ENCODE data around the gene RAPGEF5.

RAPGEF5 gene

GRCh38 chr7:22302193-22302592 lies 54.8 kb downstream of the RAPGEF5 start:
- H2AFZ ChIP-seq: no peak overlapping the region
- H3K27ac ChIP-seq: no peak overlapping the region
- H3K4me3 ChIP-seq (ENCODE audit: low read depth, low read length): no peak overlapping the region
- H3K36me3 ChIP-seq (ENCODE audit: control insufficient read depth, insufficient read depth, low read length): no peaks in the 10 kb centered on the region
- H3K9me3 ChIP-seq (ENCODE audit: control insufficient read depth, low read length): no peaks in the 10 kb centered on the region
- no peaks in the 10 kb centered on the region for H3K4me1 ChIP-seq
- no peaks in the 10 kb centered on the region for H3K27me3 ChIP-seq (ENCODE audit: control insufficient read depth, insufficient read depth, low read length)
- no peak overlapping the region for H3K4me2 ChIP-seq (ENCODE audit: low read length)
- H3K79me2 ChIP-seq: peaks cover 3% of the 10 kb centered on the region
- no peak overlapping the region for H3K9ac ChIP-seq
- no peak for TF ChIP-seq CTCF (IDR thresholded peaks at IDR 0.05)

DNA sequence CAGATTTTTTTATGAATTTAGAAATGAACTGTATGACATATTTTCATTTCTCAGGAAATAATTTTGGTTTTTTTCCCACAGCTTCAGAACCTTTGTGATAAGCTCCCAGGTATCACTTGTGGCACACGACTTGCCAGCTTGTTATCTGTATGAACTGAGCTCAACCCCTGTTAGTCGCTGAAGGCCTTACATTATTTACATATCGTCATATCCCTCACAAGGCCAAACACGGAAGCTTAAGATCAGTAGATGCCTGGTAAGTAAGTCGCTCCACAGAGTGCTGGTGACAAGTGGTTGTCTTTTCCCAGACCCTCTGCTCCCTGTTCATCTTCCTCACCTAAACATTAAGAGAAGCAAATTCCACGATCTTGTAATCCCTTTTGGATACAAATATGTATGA lies 55.2 kb downstream of the RAPGEF5 start:
- Histone ChIP-seq H3K9ac (no peak overlapping the region), H3K79me2 (peaks cover under 1% of the 10 kb centered on the region), H3K4me2 (ENCODE audit: low read length) (no peak overlapping the region), H2AFZ (no peak overlapping the region), H3K4me3 (ENCODE audit: low read depth, low read length) (no peak overlapping the region), H3K4me1 (peaks cover 1% of the 10 kb centered on the region), H3K9me3 (ENCODE audit: control insufficient read depth, low read length) (no peaks in the 10 kb centered on the region), H3K27ac (no peak overlapping the region), H3K27me3 (ENCODE audit: control insufficient read depth, insufficient read depth, low read length) (no peaks in the 10 kb centered on the region), H3K36me3 (ENCODE audit: control insufficient read depth, insufficient read depth, low read length) (no peaks in the 10 kb centered on the region)
- no peak for TF ChIP-seq CTCF (IDR thresholded peaks at IDR 0.05)

GRCh38 chr7:22300839-22301238 lies 56.1 kb downstream of the RAPGEF5 start:
- H3K36me3 ChIP-seq (ENCODE audit: control insufficient read depth, insufficient read depth, low read length): no peaks in the 10 kb centered on the region
- TF ChIP-seq CTCF (IDR thresholded peaks at IDR 0.05): no peak
- no peaks in the 10 kb centered on the region for H3K9me3 ChIP-seq (ENCODE audit: control insufficient read depth, low read length)
- H3K79me2 ChIP-seq: peaks cover 6% of the 10 kb centered on the region
- H3K9ac ChIP-seq: no peak overlapping the region
- H3K4me1 ChIP-seq: peaks cover 11% of the 10 kb centered on the region
- no peak overlapping the region for H2AFZ ChIP-seq
- H3K27me3 ChIP-seq (ENCODE audit: control insufficient read depth, insufficient read depth, low read length): no peaks in the 10 kb centered on the region
- no peak overlapping the region for H3K27ac ChIP-seq
- H3K4me3 ChIP-seq (ENCODE audit: low read depth, low read length): no peak overlapping the region
- H3K4me2 ChIP-seq (ENCODE audit: low read length): no peak overlapping the region

GRCh38 chr7:22296916-22297315 lies 60.0 kb downstream of the RAPGEF5 start:
- peak; percentile 28 for TF ChIP-seq CTCF (IDR thresholded peaks at IDR 0.05)
- Histone ChIP-seq H3K4me2 (ENCODE audit: low read length) (no peak overlapping the region), H2AFZ (peak overlapping the region; percentile 31), H3K79me2 (peaks cover 6% of the 10 kb centered on the region), H3K4me3 (ENCODE audit: low read depth, low read length) (no peak overlapping the region), H3K9me3 (ENCODE audit: control insufficient read depth, low read length) (no peaks in the 10 kb centered on the region), H3K4me1 (peaks cover 31% of the 10 kb centered on the region), H3K9ac (no peak overlapping the region), H3K36me3 (ENCODE audit: control insufficient read depth, insufficient read depth, low read length) (peaks cover 3% of the 10 kb centered on the region), H3K27ac (peak overlapping the region; percentile 26), H3K27me3 (ENCODE audit: control insufficient read depth, insufficient read depth, low read length) (no peaks in the 10 kb centered on the region)

DNA sequence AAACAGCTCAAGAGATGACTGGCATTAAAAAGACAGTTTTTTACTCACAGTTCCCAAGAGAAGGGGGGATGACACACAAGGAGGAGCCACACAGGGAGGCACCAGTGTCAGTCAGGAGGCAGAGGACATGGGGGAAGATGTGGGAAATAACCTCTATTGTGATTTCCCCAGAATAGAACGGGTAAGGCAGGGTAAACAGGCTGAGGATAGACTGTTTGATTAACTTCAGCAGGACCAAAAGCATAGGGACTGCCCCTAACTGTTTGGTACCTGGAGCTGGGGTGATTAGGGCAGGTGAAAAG lies 60.7 kb downstream of the RAPGEF5 start:
- Histone ChIP-seq H2AFZ (peak overlapping the region; percentile 31), H3K27me3 (ENCODE audit: control insufficient read depth, insufficient read depth, low read length) (no peaks in the 10 kb centered on the region), H3K79me2 (peaks cover 7% of the 10 kb centered on the region), H3K36me3 (ENCODE audit: control insufficient read depth, insufficient read depth, low read length) (peaks cover 3% of the 10 kb centered on the region), H3K27ac (peak overlapping the region; percentile 26), H3K9ac (no peak overlapping the region), H3K4me2 (ENCODE audit: low read length) (no peak overlapping the region), H3K4me3 (ENCODE audit: low read depth, low read length) (no peak overlapping the region), H3K9me3 (ENCODE audit: control insufficient read depth, low read length) (no peaks in the 10 kb centered on the region), H3K4me1 (peaks cover 31% of the 10 kb centered on the region)
- no peak for TF ChIP-seq CTCF (IDR thresholded peaks at IDR 0.05)

Measured in parathyroid adenoma (tissue), 2 donors.